GM23338 (cell line): ENCODE data around the gene IMP3. TPM values are rescaled to one million over a fixed set of nuclear protein-coding genes. Genes with fewer than 3 reads are reported as not detected.

Source experiments
- ATAC-seq: fragments of 200-7000 bp; cut with Tn5 transposase; 3 replicates; pipeline ENCODE4 v1.9.1; 2020
- DNase-seq: peaks from one replicate; pipeline ENCODE4 v3.0.0-alpha.2; 2015; ENCODE audit warnings: low spot score
- H2AFZ ChIP-seq: fragments of 200-600 bp; sonication (generic); 2 replicates; pipeline ENCODE4 v1.8.0; 2016; ENCODE audit warnings: antibody characterized with exemption, mild to moderate bottlenecking, moderate library complexity
- H3F3A ChIP-seq: fragments of 200-600 bp; sonication (generic); replicated peaks from 2 replicates; pipeline ENCODE4 v1.8.0; 2017; ENCODE audit warnings: antibody characterized with exemption, mixed run types, low read depth
- H3K27ac ChIP-seq: fragments of 200-600 bp; sonication (generic); 2 replicates; pipeline ENCODE4 v1.6.1; 2016; ENCODE audit warnings: low read depth
- H3K27me3 ChIP-seq: fragments of 200-600 bp; sonication (generic); 2 replicates; pipeline ENCODE4 v1.8.0; 2016; ENCODE audit warnings: mild to moderate bottlenecking, mixed run types, moderate library complexity; ENCODE audit not compliant: insufficient read depth
- H3K36me3 ChIP-seq: fragments of 200-600 bp; sonication (generic); 2 replicates; pipeline ENCODE4 v1.8.0; 2016; ENCODE audit warnings: mild to moderate bottlenecking; ENCODE audit not compliant: insufficient read depth
- H3K4me1 ChIP-seq: fragments of 200-600 bp; sonication (generic); 2 replicates; pipeline ENCODE4 v1.8.0; 2016; ENCODE audit warnings: mild to moderate bottlenecking, moderate library complexity; ENCODE audit not compliant: insufficient read depth
- H3K4me2 ChIP-seq: fragments of 200-600 bp; sonication (generic); 2 replicates; pipeline ENCODE4 v1.7.1; 2017; ENCODE audit warnings: mixed run types
- H3K4me3 ChIP-seq: fragments of 200-600 bp; sonication (generic); 2 replicates; pipeline ENCODE4 v1.6.1; 2016; ENCODE audit warnings: mixed run types
- H3K79me2 ChIP-seq: fragments of 200-600 bp; sonication (generic); replicated peaks from 2 replicates; pipeline ENCODE4 v1.8.0; 2017; ENCODE audit warnings: mild to moderate bottlenecking; ENCODE audit not compliant: insufficient read depth
- H3K9me2 ChIP-seq: fragments of 200-600 bp; sonication (generic); 2 replicates; pipeline ENCODE4 v1.8.0; 2017; ENCODE audit not compliant: insufficient read depth
- H4K20me1 ChIP-seq: fragments of 200-600 bp; sonication (generic); replicated peaks from 2 replicates; pipeline ENCODE4 v1.8.0; 2017; ENCODE audit warnings: mild to moderate bottlenecking; ENCODE audit not compliant: insufficient read depth
- H3K27ac Mint-ChIP-seq: 2 replicates; pipeline ENCODE4 v1.8.0; 2020; ENCODE audit warnings: inconsistent platforms, mild to moderate bottlenecking, moderate library complexity, mixed read lengths
- H3K27me3 Mint-ChIP-seq: 3 replicates; pipeline ENCODE4 v1.8.0; 2022; ENCODE audit warnings: low read depth, mild to moderate bottlenecking, moderate library complexity, mixed read lengths, inconsistent platforms; ENCODE audit not compliant: insufficient read depth, poor library complexity
- H3K36me3 Mint-ChIP-seq: 3 replicates; pipeline ENCODE4 v1.8.0; 2021; ENCODE audit warnings: low read depth, mild to moderate bottlenecking, inconsistent platforms, moderate library complexity, mixed read lengths
- H3K4me1 Mint-ChIP-seq: 3 replicates; pipeline ENCODE4 v1.8.0; 2020; ENCODE audit warnings: mild to moderate bottlenecking, inconsistent platforms, mixed read lengths
- H3K4me3 Mint-ChIP-seq: 3 replicates; pipeline ENCODE4 v1.8.0; 2021; ENCODE audit warnings: moderate library complexity, mild to moderate bottlenecking, inconsistent platforms, mixed read lengths
- H3K9me3 Mint-ChIP-seq: 3 replicates; pipeline ENCODE4 v1.8.0; 2020; ENCODE audit warnings: moderate library complexity, mild to moderate bottlenecking, inconsistent platforms, mixed read lengths
- CREB1 ChIP-seq: fragments of 250-450 bp; sonication (Bioruptor Pico); IDR thresholded peaks from 2 replicates; pipeline ENCODE4 v1.5.0; 2020; ENCODE audit warnings: low read depth, mild to moderate bottlenecking, moderate library complexity
- CTCF ChIP-seq, 2 experiments: fragments of 200-600 bp in 1 of 2; sonication (generic) in 1 of 2; conservative IDR thresholded peaks; 2 replicates each; pipeline versions ENCODE4 v1.5.1 to v1.6.1; 2016 to 2017; ENCODE audit warnings: antibody characterized with exemption in 2 of 2, low read depth in 2 of 2, mild to moderate bottlenecking in 2 of 2, moderate library complexity in 1 of 2
- ETS1 ChIP-seq: IDR thresholded peaks from 2 replicates; pipeline ENCODE4 v1.6.1; 2016; ENCODE audit warnings: antibody characterized with exemption
- EZH2phosphoT487 ChIP-seq: fragments of 200-600 bp; sonication (generic); IDR thresholded peaks from one replicate; pipeline ENCODE4 v1.8.1; 2018; ENCODE audit warnings: antibody characterized with exemption; ENCODE audit not compliant: unreplicated experiment
- JUNB ChIP-seq: IDR thresholded peaks from one replicate; pipeline ENCODE4 v1.6.1; 2016; ENCODE audit warnings: antibody characterized with exemption; ENCODE audit not compliant: unreplicated experiment
- NANOG ChIP-seq: IDR thresholded peaks from 2 replicates; pipeline ENCODE4 v1.6.1; 2016; ENCODE audit warnings: antibody characterized with exemption, borderline replicate concordance
- POLR2AphosphoS5 ChIP-seq: IDR thresholded peaks from 2 replicates; pipeline ENCODE4 v1.6.1; 2016; ENCODE audit warnings: antibody characterized with exemption, low read depth
- REST ChIP-seq: IDR thresholded peaks from one replicate; pipeline ENCODE4 v1.6.1; 2018; ENCODE audit warnings: antibody characterized with exemption; ENCODE audit not compliant: unreplicated experiment
- STAT1 ChIP-seq: IDR thresholded peaks from one replicate; pipeline ENCODE4 v1.6.1; 2016; ENCODE audit warnings: antibody characterized with exemption; ENCODE audit not compliant: unreplicated experiment
- ZNF114 ChIP-seq: fragments of 250-450 bp; sonication (Bioruptor Pico); IDR thresholded peaks from 2 replicates; pipeline ENCODE4 v1.5.0; 2020; ENCODE audit warnings: mild to moderate bottlenecking, moderate library complexity
- polyA plus RNA-seq: library from polyadenylated mRNA; unstranded; fragments of >200 nt; fragmentation: Nextera tagmentation; extraction: Ambion mirVana; gene quantifications from 2 replicates; pipeline ENCODE4 v1.2.1, GENCODE V29; 2016
- total RNA-seq: library from RNA; depleted of rRNA; stranded (reverse); fragments of >200 nt; shearing (Covaris generic); gene quantifications from 2 replicates; pipeline ENCODE4 v1.2.3, GENCODE V29; 2014

IMP3 gene
- total and polyA plus RNA-seq, 2 experiments from 2014 or later = 210 to 319 TPM

- TF ChIP-seq ZNF114 (CRISPR knock-in tag) (no peak), EZH2phosphoT487 (no peak), REST (no peak), NANOG (no peak), CREB1 (CRISPR knock-in tag) (no peak), JUNB (no peak)
Observed at GRCh38 chr15:75682181-75683135, 42.4 kb upstream of the IMP3 start (continued).

- Histone ChIP-seq H3K9me2 (no peaks in the 10 kb centered on the region), H2AFZ (no peak overlapping the region), H3K4me1 (peaks cover 16% of the 10 kb centered on the region), H3K27ac (peak overlapping the region; percentile 74; the same call in 1 of the 2 replicates), H3K36me3 (no peaks in the 10 kb centered on the region), H4K20me1 (no peaks in the 10 kb centered on the region), H3K79me2 (no peaks in the 10 kb centered on the region), H3K27me3 (no peaks in the 10 kb centered on the region), H3K4me3 (no peak overlapping the region), H3K4me2 (0 out of 2 replicates have a peak overlapping the region, but pooled peaks have one; percentile 51), H3F3A (peaks cover 12% of the 10 kb centered on the region; the same call in 1 of the 2 replicates)
- no peaks in the 10 kb centered on the region for H3K9me3 Mint-ChIP-seq
- peaks cover 36% of the 10 kb centered on the region for H3K4me1 Mint-ChIP-seq
- DNase-seq (peak; percentile 60), ATAC-seq (peak; percentile 68)
- peaks cover 26% of the 10 kb centered on the region for H3K27me3 Mint-ChIP-seq
- H3K27ac Mint-ChIP-seq = peak overlapping the region; percentile 65; the same call in 1 of the 2 replicates
- no peaks in the 10 kb centered on the region; the same call in 2 of the 3 replicates for H3K36me3 Mint-ChIP-seq
- no peak overlapping the region; the same call in 2 of the 3 replicates for H3K4me3 Mint-ChIP-seq
- TF ChIP-seq EZH2phosphoT487 = no peak
- TF ChIP-seq POLR2AphosphoS5 = no peak
- TF ChIP-seq ZNF114 (CRISPR knock-in tag) = no peak
- TF ChIP-seq REST = no peak
- no peak for TF ChIP-seq CTCF (conservative IDR thresholded peaks at IDR 0.05; ENCODE audit: low read depth in 2 of 2)
- TF ChIP-seq STAT1 = no peak
- TF ChIP-seq ETS1 = no peak
Observed at GRCh38 chr15:75680007-75680789, 40.2 kb upstream of the IMP3 start.
